ENCODE measurements around the gene HECTD2.
"Not testable (repeated sequence)": the region's sequence is repeated elsewhere in the genome, so short reads cannot be mapped to it uniquely, and the experiment has no call there.

HECTD2 gene, protein sequence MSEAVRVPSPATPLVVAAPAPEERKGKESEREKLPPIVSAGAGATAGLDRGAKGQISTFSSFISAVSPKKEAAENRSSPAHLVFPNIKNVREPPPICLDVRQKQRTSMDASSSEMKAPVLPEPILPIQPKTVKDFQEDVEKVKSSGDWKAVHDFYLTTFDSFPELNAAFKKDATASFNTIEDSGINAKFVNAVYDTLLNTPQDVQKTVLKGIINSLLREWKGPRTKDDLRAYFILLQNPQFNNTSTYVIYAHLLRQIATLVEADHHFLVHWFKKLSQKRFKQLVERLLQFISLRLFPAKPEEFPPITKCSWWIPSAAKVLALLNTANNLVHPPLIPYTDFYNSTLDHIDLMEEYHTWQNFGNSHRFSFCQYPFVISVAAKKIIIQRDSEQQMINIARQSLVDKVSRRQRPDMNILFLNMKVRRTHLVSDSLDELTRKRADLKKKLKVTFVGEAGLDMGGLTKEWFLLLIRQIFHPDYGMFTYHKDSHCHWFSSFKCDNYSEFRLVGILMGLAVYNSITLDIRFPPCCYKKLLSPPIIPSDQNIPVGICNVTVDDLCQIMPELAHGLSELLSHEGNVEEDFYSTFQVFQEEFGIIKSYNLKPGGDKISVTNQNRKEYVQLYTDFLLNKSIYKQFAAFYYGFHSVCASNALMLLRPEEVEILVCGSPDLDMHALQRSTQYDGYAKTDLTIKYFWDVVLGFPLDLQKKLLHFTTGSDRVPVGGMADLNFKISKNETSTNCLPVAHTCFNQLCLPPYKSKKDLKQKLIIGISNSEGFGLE

DNA sequence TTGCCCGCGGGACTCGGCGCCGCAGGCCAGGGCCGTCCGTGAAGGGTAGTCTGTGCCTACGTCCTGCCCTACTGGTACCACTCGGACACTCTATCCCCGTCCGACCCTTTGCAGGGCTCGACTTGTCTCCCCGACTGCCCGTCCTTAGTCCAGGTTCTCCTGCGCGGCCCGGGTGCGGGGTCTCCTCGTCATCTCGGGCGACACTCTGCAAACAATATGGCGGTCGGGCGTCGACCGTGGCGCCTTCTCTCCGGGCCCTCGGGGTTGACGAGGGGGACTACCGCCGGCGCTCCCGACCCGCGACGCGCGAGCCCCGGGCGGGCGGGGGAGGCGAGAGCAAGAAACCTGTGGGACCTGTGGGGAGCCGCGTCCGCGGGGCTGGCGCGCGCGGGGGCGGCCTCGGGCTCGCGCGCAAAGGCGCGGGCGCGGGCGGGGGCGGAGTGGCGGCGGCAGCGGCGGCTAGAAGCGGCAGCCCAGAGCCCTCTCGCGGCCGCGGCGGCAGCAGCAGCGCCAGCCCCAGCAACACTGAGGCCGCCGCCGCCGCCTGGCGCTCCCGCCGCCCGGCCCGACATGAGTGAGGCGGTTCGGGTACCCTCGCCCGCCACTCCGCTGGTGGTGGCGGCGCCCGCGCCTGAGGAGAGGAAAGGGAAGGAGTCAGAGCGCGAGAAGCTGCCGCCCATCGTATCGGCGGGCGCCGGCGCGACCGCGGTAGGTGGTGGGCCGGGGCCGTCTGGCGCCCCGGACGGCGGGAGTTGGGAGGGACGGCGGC is at the start of gene HECTD2:
Gene HECTD2 (plus strand): TSS at position 476 of the 769 bp plus-strand sequence. CDS start 95 bp downstream, at position 571.
- peak; percentile 78 for ATAC-seq
- no peak for TF ChIP-seq ZFP30 (CRISPR knock-in tag; IDR thresholded peaks at IDR 0.05)
- TF ChIP-seq PPARA (CRISPR knock-in tag; IDR thresholded peaks at IDR 0.05; ENCODE audit: borderline replicate concordance) = 0 out of 2 replicates have a peak, but pooled peaks have one; percentile 50

GRCh38 chr10:91360461-91360860 is 49.7 kb upstream of the HECTD2 start:
- TF ChIP-seq ZC3H10 (CRISPR knock-in tag; IDR thresholded peaks at IDR 0.05) (no peak), ZFP3 (CRISPR knock-in tag; IDR thresholded peaks at IDR 0.05) (no peak), TSHZ2 (CRISPR knock-in tag; IDR thresholded peaks at IDR 0.05) (no peak), ZNF8 (CRISPR knock-in tag; IDR thresholded peaks at IDR 0.05) (no peak), TOX (CRISPR knock-in tag; IDR thresholded peaks at IDR 0.05; ENCODE audit: borderline replicate concordance) (no peak), PPARA (CRISPR knock-in tag; IDR thresholded peaks at IDR 0.05; ENCODE audit: borderline replicate concordance) (no peak), ZNF70 (CRISPR knock-in tag; IDR thresholded peaks at IDR 0.05) (no peak), CSDC2 (CRISPR knock-in tag; IDR thresholded peaks at IDR 0.05) (no peak), ARNTL (CRISPR knock-in tag; IDR thresholded peaks at IDR 0.05; ENCODE audit: borderline replicate concordance, low read depth) (no peak), BACH2 (CRISPR knock-in tag; IDR thresholded peaks at IDR 0.05; ENCODE audit: borderline replicate concordance) (no peak), POU6F1 (CRISPR knock-in tag; IDR thresholded peaks at IDR 0.05; ENCODE audit: borderline replicate concordance, low read depth) (no peak), ESRRG (CRISPR knock-in tag; IDR thresholded peaks at IDR 0.05) (no peak), SNAI2 (CRISPR knock-in tag; IDR thresholded peaks at IDR 0.05) (no peak), ZNF565 (CRISPR knock-in tag; conservative IDR thresholded peaks at IDR 0.05; ENCODE audit: low read depth) (no peak), GLIS3 (CRISPR knock-in tag; IDR thresholded peaks at IDR 0.05) (no peak), OSR1 (CRISPR knock-in tag; IDR thresholded peaks at IDR 0.05) (no peak), RARB (CRISPR knock-in tag; IDR thresholded peaks at IDR 0.05) (no peak), ZFP30 (CRISPR knock-in tag; IDR thresholded peaks at IDR 0.05) (no peak), TCF4 (CRISPR knock-in tag; IDR thresholded peaks at IDR 0.05; ENCODE audit: borderline replicate concordance) (no peak)
- TF ChIP-seq, protein P1, sequence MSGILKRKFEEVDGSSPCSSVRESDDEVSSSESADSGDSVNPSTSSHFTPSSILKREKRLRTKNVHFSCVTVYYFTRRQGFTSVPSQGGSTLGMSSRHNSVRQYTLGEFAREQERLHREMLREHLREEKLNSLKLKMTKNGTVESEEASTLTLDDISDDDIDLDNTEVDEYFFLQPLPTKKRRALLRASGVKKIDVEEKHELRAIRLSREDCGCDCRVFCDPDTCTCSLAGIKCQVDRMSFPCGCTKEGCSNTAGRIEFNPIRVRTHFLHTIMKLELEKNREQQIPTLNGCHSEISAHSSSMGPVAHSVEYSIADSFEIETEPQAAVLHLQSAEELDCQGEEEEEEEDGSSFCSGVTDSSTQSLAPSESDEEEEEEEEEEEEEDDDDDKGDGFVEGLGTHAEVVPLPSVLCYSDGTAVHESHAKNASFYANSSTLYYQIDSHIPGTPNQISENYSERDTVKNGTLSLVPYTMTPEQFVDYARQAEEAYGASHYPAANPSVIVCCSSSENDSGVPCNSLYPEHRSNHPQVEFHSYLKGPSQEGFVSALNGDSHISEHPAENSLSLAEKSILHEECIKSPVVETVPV (CRISPR knock-in tag; IDR thresholded peaks at IDR 0.05) = no peak
- no peak for ATAC-seq

DNA sequence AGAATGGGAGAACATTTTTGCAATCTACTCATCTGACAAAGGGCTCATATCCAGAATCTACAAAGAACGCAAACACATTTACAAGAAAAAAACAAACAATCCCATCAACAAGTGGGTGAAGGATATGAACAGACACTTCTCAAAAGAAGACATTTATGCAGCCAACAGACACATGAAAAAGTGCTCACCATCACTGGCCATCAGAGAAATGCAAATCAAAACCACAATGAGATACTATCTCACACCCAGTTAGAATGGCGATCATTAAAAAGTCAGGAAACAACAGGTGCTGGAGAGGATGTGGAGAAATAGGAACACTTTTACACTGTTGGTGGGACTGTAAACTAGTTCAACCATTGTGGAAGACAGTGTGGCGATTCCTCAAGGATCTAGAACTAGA is 44.6 kb upstream of the HECTD2 start:
- not testable (repeated sequence) for ATAC-seq

GRCh38 chr10:91366704-91367103 is 43.4 kb upstream of the HECTD2 start:
- no peak for ATAC-seq
- TF ChIP-seq OSR1 (CRISPR knock-in tag; IDR thresholded peaks at IDR 0.05) (no peak), TSHZ2 (CRISPR knock-in tag; IDR thresholded peaks at IDR 0.05) (no peak), ZNF8 (CRISPR knock-in tag; IDR thresholded peaks at IDR 0.05) (no peak), ZNF70 (CRISPR knock-in tag; IDR thresholded peaks at IDR 0.05) (no peak), CSDC2 (CRISPR knock-in tag; IDR thresholded peaks at IDR 0.05) (no peak), ESRRG (CRISPR knock-in tag; IDR thresholded peaks at IDR 0.05) (no peak), PPARA (CRISPR knock-in tag; IDR thresholded peaks at IDR 0.05; ENCODE audit: borderline replicate concordance) (no peak), BACH2 (CRISPR knock-in tag; IDR thresholded peaks at IDR 0.05; ENCODE audit: borderline replicate concordance) (no peak), ZFP3 (CRISPR knock-in tag; IDR thresholded peaks at IDR 0.05) (no peak), TCF4 (CRISPR knock-in tag; IDR thresholded peaks at IDR 0.05; ENCODE audit: borderline replicate concordance) (no peak), ZC3H10 (CRISPR knock-in tag; IDR thresholded peaks at IDR 0.05) (no peak), ZFP30 (CRISPR knock-in tag; IDR thresholded peaks at IDR 0.05) (no peak)
- TF ChIP-seq, protein P2, sequence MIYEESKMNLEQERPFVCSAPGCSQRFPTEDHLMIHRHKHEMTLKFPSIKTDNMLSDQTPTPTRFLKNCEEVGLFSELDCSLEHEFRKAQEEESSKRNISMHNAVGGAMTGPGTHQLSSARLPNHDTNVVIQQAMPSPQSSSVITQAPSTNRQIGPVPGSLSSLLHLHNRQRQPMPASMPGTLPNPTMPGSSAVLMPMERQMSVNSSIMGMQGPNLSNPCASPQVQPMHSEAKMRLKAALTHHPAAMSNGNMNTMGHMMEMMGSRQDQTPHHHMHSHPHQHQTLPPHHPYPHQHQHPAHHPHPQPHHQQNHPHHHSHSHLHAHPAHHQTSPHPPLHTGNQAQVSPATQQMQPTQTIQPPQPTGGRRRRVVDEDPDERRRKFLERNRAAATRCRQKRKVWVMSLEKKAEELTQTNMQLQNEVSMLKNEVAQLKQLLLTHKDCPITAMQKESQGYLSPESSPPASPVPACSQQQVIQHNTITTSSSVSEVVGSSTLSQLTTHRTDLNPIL (CRISPR knock-in tag; IDR thresholded peaks at IDR 0.05; ENCODE audit: low read depth) = no peak
